GM19351 (cell line): ENCODE data around the gene MCOLN1.

Source experiments
- ATAC-seq: cut with Tn5 transposase; IDR thresholded peaks from one replicate; pipeline ENCODE4 v1.9.1; 2021; ENCODE audit warnings: mild to moderate bottlenecking, moderate library complexity; ENCODE audit not compliant: unreplicated experiment

The MCOLN1 gene

GRCh38 chr19:7522072-7522922 is at the start of gene MCOLN1:
Gene MCOLN1 (plus strand): TSS chr19:7522624. CDS start chr19:7522751, 127 bp downstream.
- peak; percentile 65 for ATAC-seq

GRCh38 chr19:7475665-7476064 is 46.8 kb upstream of the MCOLN1 start:
- no peak for ATAC-seq

- ATAC-seq: no peak
Measured at GRCh38 chr19:7476241-7476640, 46.2 kb upstream of the MCOLN1 start.

- ATAC-seq: no peak
Measured at GRCh38 chr19:7476777-7477494, 45.5 kb upstream of the MCOLN1 start.

- ATAC-seq: no peak
Measured at GRCh38 chr19:7477758-7478157, 44.7 kb upstream of the MCOLN1 start.

- ATAC-seq: no peak
Measured at GRCh38 chr19:7478173-7478842, 44.1 kb upstream of the MCOLN1 start.

GRCh38 chr19:7478843-7479227 is 43.6 kb upstream of the MCOLN1 start:
- ATAC-seq: no peak

GRCh38 chr19:7480222-7480969 is 42.0 kb upstream of the MCOLN1 start:
- no peak for ATAC-seq

- no peak for ATAC-seq
Measured at GRCh38 chr19:7480970-7481255, 41.5 kb upstream of the MCOLN1 start.

- no peak for ATAC-seq
Measured at GRCh38 chr19:7482584-7483439, 39.6 kb upstream of the MCOLN1 start.

- no peak for ATAC-seq
Measured at GRCh38 chr19:7483720-7484201, 38.7 kb upstream of the MCOLN1 start.

GRCh38 chr19:7486923-7487322 is 35.5 kb upstream of the MCOLN1 start:
- ATAC-seq: no peak

- no peak for ATAC-seq
Measured at GRCh38 chr19:7488736-7489353, 33.6 kb upstream of the MCOLN1 start, which contains the start of gene PEX11G. Gene PEX11G (minus strand): TSS chr19:7489035. CDS start chr19:7489010, 25 bp downstream.

- no peak for ATAC-seq
Measured at GRCh38 chr19:7489609-7490044, 32.8 kb upstream of the MCOLN1 start.

GRCh38 chr19:7492142-7492541 is 30.3 kb upstream of the MCOLN1 start:
- no peak for ATAC-seq

- no peak for ATAC-seq
Measured at GRCh38 chr19:7492558-7492957, 29.9 kb upstream of the MCOLN1 start.

GRCh38 chr19:7494416-7495098 is 27.9 kb upstream of the MCOLN1 start:
- no peak for ATAC-seq

GRCh38 chr19:7497292-7497691 is 25.1 kb upstream of the MCOLN1 start:
- ATAC-seq: no peak
